HG03045 (cell line): ENCODE measurements around the gene BHLHE23.

Source experiments
- ATAC-seq: cut with Tn5 transposase; IDR thresholded peaks from one replicate; pipeline ENCODE4 v1.9.1; 2021; ENCODE audit warnings: mild to moderate bottlenecking, moderate library complexity; ENCODE audit not compliant: unreplicated experiment

BHLHE23 gene

DNA sequence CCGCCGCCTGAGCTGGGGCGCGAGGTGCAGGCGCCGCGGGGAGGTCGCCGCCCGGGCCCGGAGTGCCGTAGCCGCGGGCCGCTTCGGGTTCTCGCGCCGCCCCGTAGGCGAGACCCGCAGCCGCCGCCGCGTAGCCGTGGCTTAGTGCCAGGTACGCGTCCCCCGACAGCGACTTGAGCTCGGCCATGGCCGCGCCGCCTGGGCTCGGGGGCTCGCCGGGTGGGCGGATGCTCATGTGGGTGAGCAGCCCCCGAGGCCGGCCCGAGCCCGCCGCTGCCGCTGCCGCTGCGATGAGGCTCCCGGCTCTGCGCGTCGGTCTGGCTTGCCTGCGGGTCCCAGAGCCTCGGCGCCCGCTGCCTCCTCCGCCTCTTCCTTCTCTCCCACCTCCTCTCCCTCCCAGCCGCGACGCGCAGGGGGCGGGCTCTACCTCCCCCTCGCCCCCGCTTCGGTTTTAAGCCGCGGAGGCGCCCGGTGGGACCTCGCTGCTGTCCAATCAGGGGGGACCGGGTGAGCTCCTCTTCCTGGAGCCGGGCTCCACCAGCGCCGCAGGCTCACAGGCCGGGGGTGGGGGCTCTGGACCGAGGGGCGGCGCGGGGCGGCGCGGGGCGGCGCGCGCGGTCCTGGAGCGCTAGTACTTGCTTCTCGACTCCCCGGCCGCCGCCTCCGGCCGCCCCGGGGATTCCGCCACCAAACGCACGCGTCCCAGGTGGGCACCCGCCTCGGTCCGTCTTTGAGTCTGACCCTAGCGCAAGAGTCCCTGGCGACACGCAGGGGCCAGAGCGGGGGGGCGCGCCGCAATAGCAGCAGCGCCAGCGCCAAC lies at the start of gene BHLHE23:
Gene BHLHE23, minus strand, starts transcription at position 425 of the 820 bp plus-strand sequence. Its CDS starts 190 bp downstream, at position 235.
- ATAC-seq = no peak

GRCh38 chr20:63055575-63056235 lies 48.9 kb upstream of the BHLHE23 start:
- ATAC-seq = no peak

- no peak for ATAC-seq
These were observed 48.0 kb upstream of the BHLHE23 start for GRCh38 chr20:63054681-63055240.

DNA sequence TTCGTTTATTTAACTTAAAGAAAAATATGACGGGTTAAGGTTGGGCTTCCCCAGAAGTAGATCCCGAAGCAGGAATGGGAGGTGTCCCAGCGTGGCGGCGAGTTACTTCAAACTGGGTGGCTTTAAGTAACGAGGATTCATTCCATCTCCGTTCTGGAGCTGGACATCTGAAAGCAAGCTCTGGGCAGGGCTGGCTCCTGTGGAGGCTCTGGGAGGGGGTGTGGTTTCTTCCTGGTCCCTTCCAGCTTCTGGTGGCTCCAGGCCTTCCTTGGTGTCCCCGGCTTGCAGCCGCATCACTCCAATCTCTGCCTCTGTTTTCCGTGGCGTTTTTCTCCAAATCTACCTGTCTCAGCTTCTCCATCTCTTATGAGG lies 47.3 kb upstream of the BHLHE23 start:
- ATAC-seq = no peak

GRCh38 chr20:63053432-63054102 lies 46.8 kb upstream of the BHLHE23 start:
- ATAC-seq = no peak

DNA sequence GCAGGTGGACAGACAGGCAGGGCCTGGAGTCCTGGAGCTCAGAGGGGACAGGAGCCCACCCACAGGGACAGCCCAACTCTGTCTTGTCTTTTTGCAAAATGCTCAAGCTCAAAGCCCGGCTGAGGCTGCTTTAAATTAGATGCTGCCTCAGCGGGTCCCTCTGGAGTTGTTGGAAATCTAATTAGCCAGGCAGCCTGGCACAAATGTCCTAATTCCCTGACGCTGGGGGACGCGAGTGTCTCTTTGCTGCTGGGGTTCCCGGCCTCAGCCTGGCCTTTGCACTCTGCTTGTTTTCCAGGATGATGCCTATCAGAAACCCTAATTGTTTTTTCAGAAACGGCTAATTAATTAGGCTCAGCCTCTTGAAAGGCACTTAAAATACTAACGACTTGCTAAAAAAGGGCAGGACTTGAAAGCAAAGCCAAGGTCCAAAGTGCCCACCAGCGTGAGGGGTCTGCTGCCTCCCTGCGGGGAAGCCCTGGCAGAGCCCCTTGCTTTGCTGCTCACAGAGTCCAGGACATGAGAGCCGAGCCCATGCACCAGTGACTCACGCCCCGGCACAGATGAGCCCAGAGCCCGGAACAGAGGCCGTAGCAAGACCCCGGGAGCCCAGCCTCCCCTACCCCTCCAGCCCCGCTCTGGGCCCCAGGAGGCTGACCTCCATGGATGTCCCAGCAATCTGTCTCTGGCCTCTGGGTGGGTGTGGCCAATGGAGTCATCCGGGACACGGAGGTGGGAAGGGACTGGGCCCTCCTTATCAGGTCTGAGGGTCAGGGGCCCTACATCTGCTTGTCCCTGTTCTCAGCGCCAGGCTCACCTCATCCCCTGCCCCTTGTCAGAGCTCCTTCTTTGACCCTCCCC lies 46.0 kb upstream of the BHLHE23 start:
- ATAC-seq = no peak

DNA sequence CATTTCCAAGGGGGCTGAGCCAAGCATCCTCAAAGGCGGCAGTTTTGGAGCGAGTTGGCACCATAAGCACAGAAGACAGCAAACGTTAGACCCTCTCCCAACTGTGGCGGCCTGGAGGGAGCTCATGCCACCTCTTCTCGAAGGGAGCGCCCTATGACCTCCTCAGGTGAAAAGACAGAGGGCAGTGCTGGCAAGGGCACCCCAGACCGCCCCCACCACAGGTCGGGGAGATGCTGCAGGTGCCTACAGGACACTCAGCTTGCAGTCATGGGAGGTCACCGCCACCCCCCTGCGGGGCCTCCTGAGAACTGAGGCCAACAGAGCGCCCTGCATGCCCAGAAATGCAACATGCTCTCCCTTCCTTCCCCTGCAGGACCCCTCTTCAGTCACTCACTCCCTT lies 45.1 kb upstream of the BHLHE23 start:
- ATAC-seq = no peak

DNA sequence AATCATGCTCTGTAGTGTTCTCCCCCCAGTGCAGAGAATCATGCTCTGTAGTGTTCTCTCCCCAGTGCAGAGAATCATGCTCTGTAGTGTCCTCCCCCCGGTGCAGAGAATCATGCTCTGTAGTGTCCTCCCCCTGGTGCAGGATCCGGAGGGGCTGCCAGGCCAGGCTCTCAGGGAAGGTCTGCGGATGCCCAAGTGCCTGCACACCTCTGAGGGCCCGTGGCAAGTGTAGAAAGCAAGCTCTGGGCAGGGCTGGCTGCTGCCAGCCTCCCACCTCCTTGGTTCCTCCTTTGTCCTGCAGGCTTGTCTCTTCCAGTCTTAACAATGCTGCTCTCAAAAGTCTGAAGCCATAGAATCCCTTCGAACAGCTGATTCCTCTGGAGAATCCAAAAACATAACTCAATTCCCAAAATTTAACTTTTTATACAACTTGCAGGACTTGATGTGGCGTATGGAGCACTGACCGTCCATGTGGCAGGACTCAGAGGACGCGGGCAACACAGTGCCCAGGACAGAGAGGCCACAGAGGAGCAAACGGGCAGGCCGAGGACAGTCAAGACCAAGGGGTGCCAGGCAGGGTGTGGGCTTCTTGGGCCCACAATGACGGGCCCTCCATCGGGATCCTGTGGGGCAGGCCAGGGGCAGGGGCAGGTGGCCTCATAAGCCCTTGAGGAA lies 44.6 kb upstream of the BHLHE23 start:
- ATAC-seq = no peak

- ATAC-seq = no peak
These were observed 43.6 kb upstream of the BHLHE23 start for GRCh38 chr20:63050406-63050805.

GRCh38 chr20:63049561-63050221 lies 42.9 kb upstream of the BHLHE23 start:
- ATAC-seq = no peak

DNA sequence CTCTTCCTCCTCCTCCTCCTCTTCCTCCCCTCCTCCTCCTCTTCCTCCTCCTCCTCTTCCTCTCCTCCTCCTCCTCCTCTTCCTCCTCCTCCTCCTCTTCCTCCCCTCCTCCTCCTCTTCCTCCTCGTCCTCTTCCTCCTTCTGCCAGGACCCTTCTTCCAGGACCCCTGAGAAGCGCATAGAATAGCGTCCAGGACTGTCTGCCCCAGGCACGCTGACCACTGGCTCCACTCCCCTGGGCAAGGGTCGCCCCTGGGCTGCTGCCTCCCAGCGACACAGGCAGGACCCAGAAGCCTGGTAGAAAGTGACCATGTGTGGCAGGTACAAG lies 42.4 kb upstream of the BHLHE23 start:
- no peak for ATAC-seq

- ATAC-seq = no peak
These were observed 41.9 kb upstream of the BHLHE23 start for GRCh38 chr20:63048516-63049190.

- ATAC-seq = no peak
These were observed 41.2 kb upstream of the BHLHE23 start for GRCh38 chr20:63047946-63048345.

GRCh38 chr20:63047267-63047666 lies 40.5 kb upstream of the BHLHE23 start:
- no peak for ATAC-seq

DNA sequence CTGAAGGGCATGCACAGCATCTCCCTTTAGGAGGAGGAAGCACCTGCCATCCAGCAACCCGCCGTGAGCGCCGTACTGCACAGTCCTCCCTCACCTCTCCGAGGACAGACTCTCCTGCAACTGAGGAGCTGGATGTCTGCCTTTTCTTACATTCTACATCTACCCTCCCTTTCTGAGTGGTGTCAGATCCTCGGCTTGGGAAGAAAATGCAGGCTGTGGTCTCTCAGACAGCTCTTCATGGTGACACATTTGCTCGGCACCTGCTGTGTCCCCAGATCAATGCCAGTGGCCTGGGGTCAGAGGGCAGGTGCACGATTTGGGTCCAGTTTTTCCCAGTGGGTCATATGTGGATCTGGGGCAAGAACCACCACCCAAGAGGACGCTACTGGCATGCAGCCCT lies 40.1 kb upstream of the BHLHE23 start:
- no peak for ATAC-seq

GRCh38 chr20:63045991-63046390 lies 39.2 kb upstream of the BHLHE23 start:
- no peak for ATAC-seq

- no peak for ATAC-seq
These were observed 38.6 kb upstream of the BHLHE23 start for GRCh38 chr20:63045401-63045800.

DNA sequence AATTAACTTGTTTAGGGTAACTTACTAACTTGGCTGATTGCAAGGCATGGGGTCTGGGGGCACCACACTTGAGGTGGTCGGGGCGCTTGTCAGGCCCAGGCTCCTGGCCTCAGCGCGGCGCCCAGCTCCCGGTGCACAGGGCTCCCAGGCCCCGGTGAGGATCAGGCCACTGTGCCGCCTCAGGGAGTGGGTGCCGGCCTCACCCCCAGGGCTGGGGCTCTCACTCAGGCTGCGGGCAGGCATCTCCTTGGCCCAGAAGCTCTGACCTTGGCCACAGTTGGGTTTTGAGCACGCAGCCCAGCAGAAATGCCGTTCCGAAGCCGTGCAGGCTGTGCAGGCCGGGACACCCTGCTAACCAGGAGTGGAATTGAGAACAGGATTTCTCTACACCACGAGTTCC lies 37.8 kb upstream of the BHLHE23 start:
- ATAC-seq = no peak

GRCh38 chr20:63044204-63044600 lies 37.4 kb upstream of the BHLHE23 start:
- no peak for ATAC-seq
